Stimulated activated CD4-positive, alpha-beta T cell treated with anti-CD3 and anti-CD28 coated beads, Interleukin-2, amount 100 ng/mL, for 48 hours (primary cell): ENCODE results near the gene LRRC18.

ENCODE experiments used
- DNase-seq, 2 donors: peaks; one replicate each; pipeline ENCODE4 v3.0.0-alpha.2; 2020

The LRRC18 gene

DNA sequence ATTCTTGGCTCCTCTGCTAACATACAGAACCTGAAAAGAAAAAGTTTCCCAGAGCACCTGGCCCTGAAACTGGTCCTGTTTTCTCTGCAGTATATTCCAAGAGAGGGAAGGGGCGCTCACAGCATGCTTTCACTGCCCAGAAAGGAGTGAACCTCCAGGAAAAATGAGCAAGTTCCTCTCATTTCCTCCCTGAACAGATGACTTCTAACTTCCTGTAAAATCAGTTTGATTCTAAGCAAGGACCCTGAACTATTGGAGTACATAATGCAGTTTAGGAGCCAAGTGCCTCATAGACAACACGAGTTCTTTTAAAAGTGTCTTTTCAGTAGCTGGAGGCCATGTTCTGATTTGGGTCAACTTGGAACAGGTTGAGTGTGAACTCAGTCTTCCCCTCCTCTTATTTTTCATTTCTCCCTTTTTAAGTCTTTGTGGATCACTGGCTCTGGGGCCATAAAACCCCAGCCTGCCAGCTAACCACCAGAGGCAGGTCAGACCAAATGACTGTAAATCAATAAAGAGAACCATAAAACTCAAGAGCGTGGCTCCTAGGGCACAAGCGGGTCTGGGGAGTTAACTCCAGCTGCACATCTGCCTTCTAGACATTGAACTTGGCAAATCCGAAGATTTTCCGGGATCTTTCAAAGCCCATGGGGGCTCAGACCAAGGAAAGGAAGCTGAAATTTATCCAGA is 5.9 kb upstream of the LRRC18 start:
- DNase-seq: no peak

DNA sequence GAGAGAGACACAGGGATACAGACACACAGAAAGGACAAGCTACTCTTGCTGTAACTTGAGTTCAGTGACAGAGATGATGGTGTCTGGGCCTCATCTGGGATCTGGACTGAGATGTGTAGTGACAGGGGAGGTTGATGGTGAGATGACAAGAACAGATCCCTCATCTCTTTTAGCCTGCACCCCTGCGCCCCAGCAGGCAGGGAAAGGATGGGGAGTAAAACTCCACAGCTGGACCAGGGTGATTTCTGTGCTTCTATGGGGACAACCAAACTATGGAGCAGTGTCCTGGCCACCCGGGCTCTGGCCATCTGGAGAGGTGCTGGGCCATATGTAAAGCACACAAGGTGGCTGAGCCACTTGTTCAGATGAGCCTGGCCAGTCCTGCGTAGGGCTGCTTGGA is 4.5 kb upstream of the LRRC18 start:
- DNase-seq: no peak

DNA sequence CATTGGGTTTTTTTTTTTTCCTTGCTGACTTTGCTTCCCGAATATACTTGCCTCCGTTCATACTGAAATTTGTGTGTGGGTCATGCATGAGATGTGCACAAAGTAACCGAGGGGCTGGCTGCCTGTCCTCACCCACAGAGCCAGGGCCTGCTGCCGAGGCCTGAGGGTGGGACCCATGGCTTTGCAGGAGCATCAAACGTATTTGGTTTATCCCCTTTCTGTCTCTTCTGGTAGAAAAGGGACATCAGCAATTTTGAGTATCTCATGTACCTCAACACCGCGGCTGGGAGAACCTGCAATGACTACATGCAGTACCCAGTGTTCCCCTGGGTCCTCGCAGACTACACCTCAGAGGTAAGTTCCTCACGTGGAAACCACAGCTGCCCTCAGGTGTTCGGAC is 3.5 kb upstream of the LRRC18 start:
- DNase-seq: no peak

DNA sequence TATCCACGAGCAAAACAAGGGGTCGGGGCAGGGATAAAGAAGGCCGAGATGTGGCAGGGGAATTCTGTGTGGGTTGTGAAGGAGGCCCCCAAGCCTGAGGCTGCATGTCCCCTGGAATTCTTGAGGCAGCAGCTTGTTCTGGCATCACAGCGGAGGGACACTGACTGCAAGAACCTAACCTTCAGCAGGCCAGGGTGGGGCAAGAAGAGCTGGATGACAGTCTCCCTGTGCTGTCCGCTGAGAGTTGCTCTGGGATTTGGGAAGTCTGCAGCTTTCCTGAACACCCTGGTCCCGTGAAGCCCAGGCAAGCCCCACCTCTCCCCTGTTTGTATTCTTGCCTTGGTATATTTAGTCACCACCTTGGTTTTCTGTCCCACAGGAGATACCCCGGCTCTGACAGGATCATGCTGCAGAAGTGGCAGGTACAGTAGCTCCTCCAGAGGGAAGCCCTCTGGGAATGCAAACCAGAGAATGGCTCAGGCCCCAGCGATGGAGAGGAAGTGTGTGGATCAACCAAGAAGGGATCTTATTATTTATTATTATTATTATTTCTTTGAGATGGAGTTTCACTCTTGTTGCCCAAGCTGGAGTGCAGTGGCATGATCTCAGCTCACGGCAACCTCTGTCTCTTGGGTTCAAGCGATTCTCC is 1.9 kb upstream of the LRRC18 start:
- DNase-seq: no peak

DNA sequence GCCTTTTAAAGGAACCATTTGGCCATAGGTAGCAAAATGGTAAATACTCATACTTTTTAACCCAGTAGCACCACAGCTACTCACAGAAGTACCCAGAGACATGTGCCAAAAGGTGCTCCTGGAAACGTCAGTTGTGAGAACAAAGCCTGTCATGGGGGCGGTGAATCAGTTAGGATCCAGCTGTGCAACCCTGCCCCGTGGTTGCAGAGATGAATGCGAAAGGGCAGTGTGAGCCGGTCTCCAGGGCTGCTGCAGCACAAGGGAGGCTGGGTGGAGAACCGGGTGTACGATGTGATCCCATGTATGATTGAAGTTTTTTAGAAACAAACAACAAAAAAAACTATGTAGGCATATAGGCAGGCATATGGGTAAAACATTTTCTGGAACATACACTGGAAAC is 1.3 kb upstream of the LRRC18 start:
- no peak for DNase-seq

DNA sequence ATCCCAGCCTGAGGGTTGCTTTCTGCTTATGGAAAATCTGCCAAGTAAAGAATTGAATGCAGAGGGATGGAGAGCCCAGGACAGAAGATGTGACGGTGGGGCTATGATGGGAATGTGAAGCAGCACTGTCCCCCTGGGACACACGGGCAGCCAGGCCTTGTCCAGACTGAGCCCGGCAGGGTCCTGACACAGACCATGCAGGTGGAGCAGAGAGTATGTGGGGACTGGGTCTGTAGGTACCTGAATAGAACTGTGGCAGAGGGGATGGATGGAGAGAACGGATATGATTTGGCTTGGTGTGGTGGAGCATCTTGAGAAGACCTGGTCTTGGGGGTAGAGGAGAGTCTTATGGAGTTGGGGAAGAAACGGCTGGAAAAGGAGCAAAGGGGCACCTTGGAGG is 732 bp upstream of the LRRC18 start:
- DNase-seq: no peak

DNA sequence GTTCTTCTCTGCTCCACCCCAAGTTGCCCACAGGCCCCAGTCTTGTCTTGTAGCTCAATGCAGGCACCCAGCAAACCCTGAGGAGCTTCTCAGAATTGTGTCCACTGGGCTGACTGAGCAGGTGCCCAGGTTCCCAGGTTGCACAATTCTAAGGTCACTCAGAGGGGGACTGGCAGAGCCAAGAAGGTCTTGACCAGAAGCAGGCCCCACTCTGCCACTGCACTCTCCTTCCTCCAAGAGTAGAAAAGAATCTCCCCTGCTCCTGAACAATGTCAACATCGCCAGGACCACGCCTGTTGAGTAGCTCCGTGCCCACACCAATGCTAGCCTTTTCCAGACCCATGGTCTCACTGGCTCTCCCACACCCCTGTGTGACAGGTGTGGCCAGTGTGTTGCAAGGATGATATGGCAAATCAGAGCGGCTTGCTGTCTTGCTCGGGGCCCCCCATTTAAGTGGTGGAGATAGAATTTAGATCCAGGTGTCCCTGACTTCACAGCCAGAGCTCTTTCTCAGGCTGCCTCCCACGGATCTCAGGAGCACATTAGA is 577 bp downstream of the LRRC18 start:
- no peak for DNase-seq

DNA sequence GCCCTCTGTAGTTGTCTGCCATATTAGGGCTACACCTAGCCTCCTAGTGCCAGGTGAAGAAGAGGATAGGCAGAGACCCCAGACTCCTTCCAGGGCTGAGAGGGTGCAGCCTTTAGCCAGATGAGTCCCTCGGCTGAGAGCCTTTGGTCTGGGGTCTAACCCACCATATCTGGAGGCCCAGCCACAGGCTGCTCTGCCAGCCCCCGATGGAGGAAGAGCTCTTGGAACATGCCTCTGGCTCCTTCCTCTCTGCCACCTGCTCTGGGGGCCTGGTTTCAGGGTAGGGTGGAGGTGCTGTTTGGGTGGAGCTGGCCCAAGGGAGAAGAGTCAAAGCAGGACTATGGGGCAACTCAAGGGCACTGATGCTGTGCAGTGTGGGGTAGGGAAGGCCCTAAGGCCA is 1.4 kb downstream of the LRRC18 start:
- DNase-seq: no peak

DNA sequence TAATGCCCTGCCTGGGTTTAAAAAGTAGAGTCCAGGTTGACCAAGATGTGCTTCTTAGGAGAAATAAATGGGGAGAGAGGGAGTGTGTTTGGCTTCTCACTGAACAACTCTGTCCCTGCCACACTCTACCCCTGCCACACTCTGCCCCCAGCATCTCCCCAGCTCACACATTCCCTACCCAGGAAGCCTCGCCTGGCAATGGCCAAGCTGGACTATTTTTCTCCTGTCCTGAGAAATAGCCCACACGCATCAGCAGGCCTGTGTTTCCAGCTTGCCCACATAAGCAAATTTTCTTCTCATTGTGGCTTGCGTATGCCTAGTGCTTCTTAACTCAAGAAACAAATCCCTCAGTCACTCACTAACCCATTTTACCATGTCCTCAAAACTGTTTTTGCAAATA is 1.8 kb downstream of the LRRC18 start:
- DNase-seq: no peak

DNA sequence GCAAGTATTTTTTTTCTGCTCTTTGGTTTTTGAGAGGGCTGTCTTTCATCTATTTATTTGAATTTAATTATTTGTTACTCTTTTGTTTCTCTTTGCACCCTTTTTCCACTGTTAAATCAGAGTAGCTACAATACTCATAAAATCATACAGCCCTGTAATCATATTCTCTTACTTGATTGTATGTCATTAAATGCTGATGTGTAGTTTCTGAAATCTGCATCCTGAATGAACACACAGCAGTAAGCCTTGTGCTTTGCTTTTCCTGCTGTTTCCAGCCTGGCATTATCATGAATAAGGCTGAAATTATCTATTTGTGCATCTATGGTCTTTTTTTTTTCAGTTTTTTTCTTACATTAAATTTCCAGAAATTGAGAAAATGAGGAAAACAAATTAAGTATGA is 4.1 kb downstream of the LRRC18 start:
- no peak for DNase-seq

DNA sequence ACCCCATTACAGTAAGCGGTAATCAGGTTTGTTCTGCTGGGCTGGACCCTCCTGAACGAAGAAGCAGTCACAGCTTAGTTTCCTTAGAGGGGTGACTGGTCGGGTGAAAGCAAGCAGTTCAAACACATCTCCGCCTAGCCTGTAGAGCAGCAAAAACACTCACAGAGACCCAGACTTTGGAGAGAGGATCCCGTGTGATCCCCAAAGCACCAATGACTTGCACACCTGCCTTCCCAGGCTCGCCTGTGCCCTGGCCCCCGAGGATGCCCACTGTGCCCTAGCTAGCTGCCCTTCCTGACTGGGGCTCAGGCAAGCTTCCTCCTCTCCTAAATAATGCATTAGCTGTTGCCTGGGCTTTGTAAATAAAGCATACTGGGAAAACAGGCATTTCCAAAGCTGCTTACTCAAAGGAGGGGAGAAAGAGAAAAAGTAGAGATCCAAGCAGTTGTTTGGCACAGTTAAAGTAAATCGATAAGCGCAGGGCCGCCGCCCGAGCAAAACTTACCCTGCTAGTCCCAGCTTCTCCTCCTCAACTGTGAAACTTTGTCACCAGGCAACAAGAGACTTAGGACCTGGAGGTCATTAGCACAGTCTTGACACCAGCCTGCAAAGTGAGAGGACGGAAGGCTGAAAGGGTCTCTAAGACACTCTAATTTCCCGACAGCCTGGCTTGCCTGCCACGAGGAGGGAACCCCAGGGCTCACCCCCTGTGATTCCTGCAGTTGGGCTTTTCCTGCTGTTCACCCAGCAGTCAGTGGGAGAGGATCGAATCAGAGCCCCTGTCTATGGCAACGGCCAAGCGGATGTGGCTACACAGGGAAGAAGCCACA is 4.8 kb downstream of the LRRC18 start:
- no peak for DNase-seq

DNA sequence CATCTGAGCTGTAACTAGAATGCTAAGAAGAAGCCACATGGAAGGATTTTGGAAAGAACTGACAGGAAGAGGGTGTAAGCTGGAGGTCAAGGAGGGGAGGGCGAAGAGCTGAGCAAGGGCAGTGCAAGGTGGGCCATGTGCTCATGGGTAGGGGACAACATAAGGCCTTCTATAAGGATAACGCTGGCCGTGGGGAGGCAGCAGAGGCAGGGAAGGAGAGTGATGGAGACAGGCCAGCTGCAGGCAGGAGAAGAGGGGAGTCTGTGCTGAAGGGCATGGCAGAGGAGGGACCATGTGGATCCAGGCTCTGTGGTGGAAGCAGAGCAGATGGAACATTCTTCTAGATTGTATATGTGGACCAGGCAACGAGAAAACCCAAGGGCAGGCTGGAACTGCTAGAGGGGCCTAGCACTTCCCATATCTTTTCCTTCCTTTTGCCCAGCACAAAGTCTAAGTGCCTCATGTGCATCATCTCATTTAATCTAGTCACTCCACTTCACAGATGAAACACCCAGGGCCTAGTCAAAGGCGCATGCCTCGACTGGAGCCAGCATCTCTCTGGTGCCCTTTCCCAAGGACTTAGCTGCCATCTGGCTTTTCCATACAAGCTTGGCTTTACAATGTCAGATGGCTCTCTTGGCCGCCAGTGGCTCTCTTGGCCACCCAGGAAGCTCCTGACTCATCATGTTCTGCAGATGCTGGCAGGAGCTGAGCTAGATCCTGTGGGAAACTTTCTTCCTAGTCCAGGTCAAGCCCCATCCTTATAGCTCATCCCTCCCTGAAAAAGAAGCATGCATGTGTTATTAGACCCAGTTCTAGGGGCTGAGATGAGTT is 6.6 kb downstream of the LRRC18 start:
- no peak for DNase-seq

DNA sequence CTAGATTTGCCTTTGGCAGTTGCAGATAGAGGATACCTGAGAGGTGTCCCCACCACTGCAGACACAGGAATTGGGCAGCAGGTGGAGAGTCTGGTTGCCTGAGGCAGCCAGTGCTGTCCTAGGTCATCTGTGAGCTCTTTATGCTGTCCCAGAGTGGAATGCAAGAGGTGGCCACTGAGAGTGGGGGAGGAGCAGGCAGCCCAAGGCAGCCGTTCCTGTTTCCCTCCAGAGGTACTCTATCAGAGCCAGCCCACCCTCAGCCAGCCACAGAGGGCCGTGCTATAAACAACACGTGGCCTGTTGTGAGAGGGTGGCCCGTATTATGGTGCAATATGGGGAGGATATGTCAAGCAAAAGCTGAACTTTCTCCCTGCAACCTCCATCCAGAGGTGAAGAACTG is 8.5 kb downstream of the LRRC18 start:
- DNase-seq: no peak

DNA sequence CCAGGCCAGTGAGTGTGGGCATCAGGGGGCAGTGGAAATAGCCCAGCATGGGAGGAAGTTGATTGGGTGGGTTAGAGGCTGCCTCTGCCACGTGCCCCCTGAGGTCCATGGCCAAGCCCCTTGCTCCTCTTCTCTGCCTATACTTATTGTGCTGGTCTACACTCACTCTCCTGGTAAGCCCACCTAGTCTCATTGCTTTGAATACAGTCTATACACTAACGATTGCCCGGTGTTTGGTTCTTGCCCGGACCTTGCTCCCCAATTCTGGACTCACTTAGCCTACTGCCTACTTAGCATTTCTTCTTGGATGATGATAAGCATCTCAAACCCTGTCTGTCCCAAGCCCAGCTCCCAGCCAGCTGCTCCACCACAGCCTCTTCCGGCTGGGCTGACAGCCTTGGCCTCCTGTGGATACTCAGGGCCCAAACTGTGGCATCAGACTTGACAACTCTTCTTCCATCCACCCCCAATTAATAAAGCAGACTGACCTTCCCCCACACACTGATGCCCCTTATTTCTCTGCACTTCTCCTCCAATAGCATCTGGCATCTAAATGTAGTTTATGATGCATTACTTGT is 10.1 kb downstream of the LRRC18 start:
- no peak for DNase-seq

DNA sequence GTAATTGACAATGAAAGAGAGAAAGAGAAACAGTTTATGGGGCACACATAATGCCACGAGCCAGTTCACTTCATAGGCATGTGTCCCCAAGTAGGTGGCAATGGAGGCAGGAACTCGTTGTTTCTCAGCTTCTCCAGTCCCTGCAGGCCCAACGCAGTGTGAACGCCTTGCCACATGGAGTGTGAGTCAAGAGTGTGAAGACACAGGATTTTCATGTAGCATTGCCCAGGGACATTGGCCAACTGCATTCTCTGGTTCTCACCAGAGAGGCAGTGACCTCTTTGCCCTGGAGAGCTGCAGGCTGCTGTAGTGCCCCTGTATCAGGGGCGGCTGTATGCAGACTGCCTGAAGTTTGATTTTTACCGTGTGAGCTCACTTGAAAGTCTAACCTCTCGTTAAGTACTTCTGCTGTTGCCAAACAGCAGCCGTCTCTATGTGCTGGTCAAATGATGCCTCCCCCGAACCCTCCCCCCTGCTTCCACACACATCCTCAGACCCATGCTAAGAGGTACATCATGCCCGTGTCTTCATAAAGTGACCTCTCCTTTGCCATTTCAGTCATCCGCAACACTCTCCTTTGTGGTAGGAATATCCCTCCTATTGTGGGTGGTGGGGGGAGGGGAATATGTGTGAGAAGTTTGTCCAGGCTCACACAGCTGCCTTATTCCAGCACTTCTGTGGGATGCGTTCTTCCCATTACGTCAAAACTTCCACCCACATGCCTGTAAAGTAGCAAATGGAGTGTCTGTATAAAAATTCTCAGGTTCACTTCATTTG is 12.7 kb downstream of the LRRC18 start:
- DNase-seq: no peak

DNA sequence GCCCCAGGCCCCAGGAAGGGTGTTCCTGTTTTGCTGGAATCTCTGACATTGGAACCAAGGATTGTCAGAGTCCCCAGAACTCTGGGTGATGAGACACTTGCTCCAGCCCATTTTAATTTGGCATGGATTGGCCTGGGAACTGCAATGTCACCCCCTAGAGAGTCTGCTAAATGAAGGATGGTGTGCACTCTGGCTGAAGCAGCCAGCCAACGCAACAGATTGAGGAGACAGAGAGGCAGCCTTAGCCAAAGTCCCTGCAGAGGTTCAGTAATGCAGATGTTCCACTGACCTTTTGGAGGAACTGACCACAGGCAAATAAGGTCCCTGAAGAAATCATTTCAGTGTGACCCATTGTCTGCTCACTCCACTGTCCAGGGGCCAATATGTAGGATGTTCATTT is 13.4 kb downstream of the LRRC18 start:
- DNase-seq: no peak

DNA sequence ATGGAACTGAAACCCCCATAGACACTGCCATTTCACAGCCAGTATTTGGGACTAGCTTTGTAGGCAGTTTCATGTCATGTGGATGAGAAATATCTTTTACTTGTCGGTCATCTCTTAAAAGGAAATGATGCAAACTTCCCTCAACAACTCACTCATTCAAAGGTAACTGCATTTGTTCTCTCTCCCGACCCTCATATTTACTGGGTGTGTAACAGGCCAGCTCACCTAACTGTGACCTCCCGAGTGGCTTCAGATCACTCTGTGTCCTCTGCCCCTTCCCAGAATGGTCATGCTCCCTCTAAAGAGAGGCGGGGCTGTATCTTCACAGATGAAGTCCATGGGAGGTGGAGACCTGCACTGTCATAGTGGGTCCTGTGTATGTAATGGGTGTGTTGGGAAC is 14.7 kb downstream of the LRRC18 start:
- DNase-seq: no peak

DNA sequence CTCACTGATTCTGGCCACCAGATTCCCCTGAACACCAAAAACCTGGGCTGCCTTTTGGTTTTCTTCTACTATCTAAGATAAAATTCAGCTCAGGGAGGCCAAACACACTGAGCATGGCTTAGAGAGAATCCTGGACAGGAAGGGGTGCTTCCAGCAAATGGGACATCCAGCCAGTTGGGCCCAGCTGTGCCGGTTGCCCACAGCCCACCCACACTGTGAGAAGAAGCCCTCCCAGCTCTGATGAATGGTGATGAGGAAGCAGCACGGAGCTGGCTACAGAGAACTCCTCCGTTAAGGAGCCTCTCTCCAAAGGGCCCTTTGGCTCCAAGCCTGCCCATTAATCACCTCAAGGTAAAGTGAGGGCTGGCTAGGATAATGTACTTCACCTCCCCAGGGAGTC is 15.9 kb downstream of the LRRC18 start:
- DNase-seq: no peak

DNA sequence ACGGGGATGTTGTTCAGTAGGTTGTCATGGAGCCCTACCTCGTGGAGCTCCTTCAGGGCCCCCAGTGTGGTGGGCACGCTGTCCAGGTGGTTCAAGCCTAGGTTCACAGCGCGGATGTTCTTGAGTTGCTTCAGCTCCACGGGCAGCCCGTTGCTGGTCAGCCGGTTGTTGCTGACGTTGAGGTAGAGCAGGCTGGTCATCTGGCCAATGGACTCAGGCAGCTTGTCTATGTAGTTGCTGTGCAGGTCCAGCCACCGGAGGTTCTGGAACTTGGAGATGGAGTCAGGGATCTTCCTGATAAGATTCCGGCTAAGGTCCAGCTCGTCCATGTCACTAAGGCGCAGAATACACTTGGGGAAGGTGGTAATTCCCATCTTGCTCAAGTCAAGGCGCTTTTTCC is 26.0 kb downstream of the LRRC18 start:
- DNase-seq: no peak

DNA sequence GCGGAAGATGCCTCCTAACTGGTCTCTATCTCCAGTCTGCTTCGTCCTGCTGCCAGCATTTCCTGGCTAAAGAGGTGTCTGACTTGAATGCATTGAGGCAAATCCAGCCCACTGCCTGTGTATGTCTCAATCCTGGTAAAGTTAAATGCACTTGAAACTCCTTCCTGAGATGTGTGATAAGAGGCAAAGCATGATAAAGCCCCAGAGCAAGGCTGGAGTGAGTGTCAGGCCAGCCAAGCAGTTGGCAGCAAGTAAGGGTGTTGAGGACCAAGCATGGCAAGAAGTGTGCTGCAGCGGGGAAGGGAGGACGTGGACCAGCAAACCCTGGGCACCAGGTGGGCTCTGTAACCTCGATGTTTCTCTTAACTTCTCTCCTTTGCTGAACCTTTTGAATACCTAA is 29.1 kb downstream of the LRRC18 start:
- DNase-seq: no peak

DNA sequence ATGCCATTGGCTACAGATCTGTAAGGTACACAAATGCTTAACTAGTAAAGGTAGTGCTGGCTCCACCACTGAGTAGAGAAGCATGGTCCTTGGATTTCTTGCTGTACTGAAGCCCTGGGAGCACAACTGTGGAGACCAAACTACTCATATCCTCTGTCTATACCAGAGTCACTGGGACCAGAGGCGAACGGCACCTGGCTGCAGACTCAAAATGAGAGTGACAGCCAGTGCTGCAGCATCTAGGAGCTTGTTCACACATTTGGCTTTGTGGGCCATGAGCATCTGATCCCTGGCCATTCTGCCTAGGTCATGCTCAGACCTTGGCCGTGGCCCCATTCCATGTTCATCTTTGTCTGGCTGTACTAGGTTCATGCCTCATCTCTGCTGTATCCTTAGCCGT is 31.9 kb downstream of the LRRC18 start:
- DNase-seq: no peak

DNA sequence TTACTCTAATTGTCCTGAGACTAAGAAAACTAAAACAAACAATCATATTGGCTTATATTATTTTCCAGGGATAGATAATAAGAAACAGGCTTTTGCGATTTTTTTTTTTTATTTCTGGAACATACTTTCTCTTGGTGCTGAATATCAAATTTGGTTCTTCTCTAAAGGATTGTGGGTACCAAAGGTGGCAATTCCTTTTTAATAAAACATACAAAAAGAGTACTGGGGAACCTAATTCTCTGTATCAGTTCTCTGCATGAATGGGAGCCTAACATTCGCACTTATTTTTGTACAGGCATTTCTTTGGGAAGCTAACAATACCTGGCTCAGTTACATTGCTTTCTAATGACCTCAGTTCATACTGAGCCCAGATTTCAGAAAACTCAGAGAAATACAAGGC is 32.8 kb downstream of the LRRC18 start:
- no peak for DNase-seq
